Testis (tissue), 3 donors: Measurements from ENCODE around the gene GJB2. TPM values are rescaled to one million over a fixed set of nuclear protein-coding genes. Genes with fewer than 3 reads are reported as not detected.

Experiments
- DNase-seq: peaks from one replicate; pipeline ENCODE4 v3.0.0-alpha.2; 2019
- H3K27ac ChIP-seq, 2 donors: fragments of 200-600 bp; sonication (generic); one replicate each; pipeline ENCODE4 v1.5.1; 2019
- H3K27me3 ChIP-seq: fragments of 200-600 bp; sonication (generic); one replicate; pipeline ENCODE4 v1.5.1; 2019
- H3K36me3 ChIP-seq: fragments of 200-600 bp; sonication (generic); one replicate; pipeline ENCODE4 v1.5.1; 2017; ENCODE audit warnings: low read depth; ENCODE audit errors: missing control alignments
- H3K4me1 ChIP-seq: fragments of 200-600 bp; sonication (generic); one replicate; pipeline ENCODE4 v1.5.1; 2019
- H3K4me3 ChIP-seq, 2 donors: fragments of 200-600 bp; sonication (generic); one replicate each; pipeline ENCODE4 v1.5.1; 2017 to 2019
- H3K9me3 ChIP-seq: fragments of 200-600 bp; sonication (generic); one replicate; pipeline ENCODE4 v1.5.1; 2017
- POLR2A ChIP-seq: fragments of 450-650 bp; IDR thresholded peaks from one replicate; pipeline ENCODE4 v1.6.1; 2017; ENCODE audit warnings: antibody characterized with exemption, mild to moderate bottlenecking, moderate library complexity
- WGBS, 2 donors: methylation state at CpG; one replicate each; pipeline ENCODE4 v1.1.5; 2018; 5-methylcytosine and 5-hydroxymethylcytosine counted together
- intact Hi-C: fragments of 100-400 bp; cut with DNase I; formaldehyde crosslinking; loops from one replicate; pipeline ENCODE4 v1.15.1; 2023; ENCODE audit warnings: low total_unique reads
- polyA plus RNA-seq: library from polyadenylated mRNA; stranded (reverse); fragments of 350-450 nt; fragmentation: Illumina TruSeq; extraction: RNeasy Lipid Tissue Mini Kit (QIAGEN cat#74804); gene quantifications from one replicate; pipeline ENCODE4 v1.2.3, GENCODE V29; 2014; ENCODE audit warnings: low read depth, low replicate concordance; ENCODE audit not compliant: insufficient read depth
- total RNA-seq, 2 donors: library from RNA; depleted of rRNA; stranded (reverse); fragments of >200 nt; gene quantifications; one replicate each; pipeline ENCODE4 v1.2.3, GENCODE V29; 2016
- TF ChIP-seq, protein P1 (sequence below), 3 experiments: fragments of 450-650 bp in 2 of 3; fragments of 200-600 bp in 1 of 3; sonication (generic) in 1 of 3; IDR thresholded peaks; one replicate each; pipeline ENCODE4 v1.5.1; 2016 to 2019; ENCODE audit warnings: antibody characterized with exemption in 3 of 3, mild to moderate bottlenecking in 2 of 3, moderate library complexity in 1 of 3

The GJB2 gene
- total and polyA plus RNA-seq, 3 donors from 2014 or later: 2.5 to 3.1 (median 2.9) TPM

DNA sequence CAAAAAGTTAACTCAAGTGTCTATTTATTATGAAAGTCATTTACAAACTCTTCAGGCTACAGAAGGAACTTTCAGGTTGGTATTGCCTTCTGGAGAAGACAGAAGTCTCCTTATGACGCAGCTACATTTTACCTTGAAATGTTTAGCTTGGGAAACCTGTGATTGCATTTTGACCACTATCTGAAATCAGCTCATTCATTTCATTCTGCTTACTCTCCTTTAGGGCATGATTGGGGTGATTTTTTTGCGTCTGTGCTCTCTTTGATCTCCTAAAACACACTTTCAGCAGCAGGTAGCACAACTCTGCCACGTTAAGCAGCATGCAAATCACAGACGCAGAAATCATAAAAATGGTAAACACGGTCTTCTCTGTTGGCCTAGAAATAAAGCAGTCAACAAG, 29.8 kb upstream of the GJB2 start:
- Histone ChIP-seq H3K36me3 (no peaks in the 10 kb centered on the region), H3K4me1 (no peaks in the 10 kb centered on the region), H3K27me3 (no peaks in the 10 kb centered on the region), H3K4me3 (no peak overlapping the region), H3K9me3 (no peaks in the 10 kb centered on the region), H3K27ac (no peak overlapping the region)
- WGBS, 2 donors: 82 to 89% methylated on average over 5 of the region's 5 CpGs
- DNase-seq: no peak
- no peak for TF ChIP-seq POLR2A
- TF ChIP-seq, protein P1, sequence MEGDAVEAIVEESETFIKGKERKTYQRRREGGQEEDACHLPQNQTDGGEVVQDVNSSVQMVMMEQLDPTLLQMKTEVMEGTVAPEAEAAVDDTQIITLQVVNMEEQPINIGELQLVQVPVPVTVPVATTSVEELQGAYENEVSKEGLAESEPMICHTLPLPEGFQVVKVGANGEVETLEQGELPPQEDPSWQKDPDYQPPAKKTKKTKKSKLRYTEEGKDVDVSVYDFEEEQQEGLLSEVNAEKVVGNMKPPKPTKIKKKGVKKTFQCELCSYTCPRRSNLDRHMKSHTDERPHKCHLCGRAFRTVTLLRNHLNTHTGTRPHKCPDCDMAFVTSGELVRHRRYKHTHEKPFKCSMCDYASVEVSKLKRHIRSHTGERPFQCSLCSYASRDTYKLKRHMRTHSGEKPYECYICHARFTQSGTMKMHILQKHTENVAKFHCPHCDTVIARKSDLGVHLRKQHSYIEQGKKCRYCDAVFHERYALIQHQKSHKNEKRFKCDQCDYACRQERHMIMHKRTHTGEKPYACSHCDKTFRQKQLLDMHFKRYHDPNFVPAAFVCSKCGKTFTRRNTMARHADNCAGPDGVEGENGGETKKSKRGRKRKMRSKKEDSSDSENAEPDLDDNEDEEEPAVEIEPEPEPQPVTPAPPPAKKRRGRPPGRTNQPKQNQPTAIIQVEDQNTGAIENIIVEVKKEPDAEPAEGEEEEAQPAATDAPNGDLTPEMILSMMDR (IDR thresholded peaks at IDR 0.05): no peak
- intact Hi-C loops: no loop called here

DNA sequence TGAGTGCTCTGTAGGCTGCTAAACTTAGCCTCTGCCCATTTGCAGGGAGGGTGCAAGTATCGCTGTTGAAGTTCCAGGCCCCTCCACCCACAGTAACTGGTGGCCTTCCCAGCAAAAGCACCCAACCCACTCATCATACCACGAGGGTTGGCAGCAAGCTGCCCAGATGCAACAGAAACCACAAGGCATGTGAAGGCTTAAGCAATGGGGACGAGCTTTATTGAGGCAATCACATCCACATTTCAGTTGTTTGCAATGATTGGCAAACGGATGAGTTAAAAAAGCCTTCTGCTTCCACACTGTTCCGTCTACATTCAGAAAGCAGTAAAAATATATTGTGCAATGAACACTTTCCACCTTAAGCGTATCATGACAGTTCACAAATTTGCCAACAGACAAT, 29.0 kb upstream of the GJB2 start:
- intact Hi-C loops: no loop called here
- WGBS, 2 donors: 80 to 84% methylated on average over 6 of the region's 6 CpGs
- no peak for TF ChIP-seq POLR2A
- TF ChIP-seq, protein P1 (IDR thresholded peaks at IDR 0.05): no peak
- Histone ChIP-seq H3K36me3 (no peaks in the 10 kb centered on the region), H3K4me1 (no peaks in the 10 kb centered on the region), H3K4me3 (no peak overlapping the region), H3K27ac (no peak overlapping the region), H3K9me3 (no peaks in the 10 kb centered on the region), H3K27me3 (no peaks in the 10 kb centered on the region)
- no peak for DNase-seq

DNA sequence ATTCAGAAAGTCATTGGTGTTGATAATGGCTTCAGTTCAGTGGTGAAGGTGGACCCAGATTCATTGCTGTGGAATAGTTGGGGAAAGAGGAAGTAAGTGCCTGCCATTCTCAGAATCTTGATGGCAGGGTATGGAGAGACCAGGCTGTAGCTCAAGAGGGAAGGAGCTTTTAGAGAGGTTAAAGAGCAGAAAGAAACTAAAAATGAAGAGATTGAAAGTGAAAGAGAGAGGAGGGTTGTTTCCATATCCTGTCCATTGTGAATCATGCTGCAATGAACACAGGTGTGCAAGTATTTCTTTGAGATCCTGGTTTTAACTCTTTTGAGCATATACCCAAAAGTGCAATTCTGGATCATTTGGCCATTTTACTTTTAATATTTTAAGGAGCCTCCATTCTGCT, 26.8 kb upstream of the GJB2 start:
- no peak for TF ChIP-seq POLR2A
- TF ChIP-seq, protein P1 (IDR thresholded peaks at IDR 0.05): no peak
- Histone ChIP-seq H3K27me3 (no peaks in the 10 kb centered on the region), H3K9me3 (no peaks in the 10 kb centered on the region), H3K4me3 (no peak overlapping the region), H3K4me1 (no peaks in the 10 kb centered on the region), H3K27ac (no peak overlapping the region), H3K36me3 (no peaks in the 10 kb centered on the region)
- intact Hi-C loops: no loop called here
- no peak for DNase-seq

DNA sequence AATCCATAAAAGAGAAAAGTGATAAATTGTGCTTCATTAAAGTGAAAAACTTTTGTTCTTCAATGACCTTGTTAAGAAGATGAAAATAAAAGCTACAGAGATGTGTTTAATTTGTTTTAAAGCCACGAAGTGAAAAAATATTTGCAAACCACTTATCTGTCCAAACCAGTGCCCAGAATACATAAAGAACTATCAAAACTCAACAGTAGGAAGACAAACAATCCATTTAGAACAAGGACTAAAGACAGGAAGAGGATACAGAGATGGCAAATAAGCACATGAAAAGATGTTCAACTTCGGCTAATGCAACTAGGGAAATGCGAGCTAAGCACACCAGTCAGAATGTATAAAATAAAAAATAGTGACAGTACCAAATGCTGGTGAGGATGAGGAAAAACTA, 24.4 kb upstream of the GJB2 start:
- H3K27me3 ChIP-seq: no peaks in the 10 kb centered on the region
- H3K4me1 ChIP-seq: no peaks in the 10 kb centered on the region
- H3K9me3 ChIP-seq: no peaks in the 10 kb centered on the region
- WGBS, 2 donors: 52 to 72% methylated on average over 3 of the region's 3 CpGs
- no peak for DNase-seq
- TF ChIP-seq, protein P1 (IDR thresholded peaks at IDR 0.05): no peak
- no peak for TF ChIP-seq POLR2A
- intact Hi-C loops: no loop called here
- no peaks in the 10 kb centered on the region for H3K36me3 ChIP-seq
- H3K4me3 ChIP-seq: no peak overlapping the region
- H3K27ac ChIP-seq: no peak overlapping the region

DNA sequence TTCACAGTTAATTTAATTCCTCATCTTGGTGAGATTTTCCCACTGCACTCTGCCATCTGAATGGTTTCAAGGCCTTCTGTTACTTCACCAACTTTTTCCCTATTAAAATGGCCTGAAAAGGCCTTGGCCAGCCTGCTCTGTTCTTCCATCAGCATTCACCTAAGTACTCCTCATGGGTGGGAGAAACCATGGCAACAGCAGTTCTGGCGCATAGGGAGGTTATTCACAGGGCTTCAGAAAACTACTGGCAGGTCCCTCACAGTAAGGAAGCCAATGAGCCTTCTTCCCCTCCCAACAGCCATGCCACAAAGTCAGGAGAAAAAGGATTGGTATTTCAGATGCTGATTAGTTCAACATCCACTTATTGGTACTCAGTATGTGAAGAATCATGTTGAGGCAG, 17.2 kb upstream of the GJB2 start:
- intact Hi-C loops: no loop called here
- Histone ChIP-seq H3K4me3 (no peak overlapping the region), H3K4me1 (no peaks in the 10 kb centered on the region)

More for the DNA sequence above, 17.2 kb upstream of the GJB2 start:
- Histone ChIP-seq H3K27me3 (no peaks in the 10 kb centered on the region), H3K36me3 (no peaks in the 10 kb centered on the region), H3K27ac (no peak overlapping the region), H3K9me3 (no peaks in the 10 kb centered on the region)
- TF ChIP-seq, protein P1 (IDR thresholded peaks at IDR 0.05): no peak
- TF ChIP-seq POLR2A: no peak
- 58 to 69% methylated on average over 1 of the region's 1 CpG for WGBS, 2 donors
- no peak for DNase-seq
